ENCODE measurements around the gene NTMT1.
A peak's percentile ranks its signal among the peaks of the same experiment; 100 is the strongest.
"Not testable (repeated sequence)": the region's sequence is repeated elsewhere in the genome, so short reads cannot be mapped to it uniquely, and the experiment has no call there.

Gene NTMT1, protein sequence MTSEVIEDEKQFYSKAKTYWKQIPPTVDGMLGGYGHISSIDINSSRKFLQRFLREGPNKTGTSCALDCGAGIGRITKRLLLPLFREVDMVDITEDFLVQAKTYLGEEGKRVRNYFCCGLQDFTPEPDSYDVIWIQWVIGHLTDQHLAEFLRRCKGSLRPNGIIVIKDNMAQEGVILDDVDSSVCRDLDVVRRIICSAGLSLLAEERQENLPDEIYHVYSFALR

DNA sequence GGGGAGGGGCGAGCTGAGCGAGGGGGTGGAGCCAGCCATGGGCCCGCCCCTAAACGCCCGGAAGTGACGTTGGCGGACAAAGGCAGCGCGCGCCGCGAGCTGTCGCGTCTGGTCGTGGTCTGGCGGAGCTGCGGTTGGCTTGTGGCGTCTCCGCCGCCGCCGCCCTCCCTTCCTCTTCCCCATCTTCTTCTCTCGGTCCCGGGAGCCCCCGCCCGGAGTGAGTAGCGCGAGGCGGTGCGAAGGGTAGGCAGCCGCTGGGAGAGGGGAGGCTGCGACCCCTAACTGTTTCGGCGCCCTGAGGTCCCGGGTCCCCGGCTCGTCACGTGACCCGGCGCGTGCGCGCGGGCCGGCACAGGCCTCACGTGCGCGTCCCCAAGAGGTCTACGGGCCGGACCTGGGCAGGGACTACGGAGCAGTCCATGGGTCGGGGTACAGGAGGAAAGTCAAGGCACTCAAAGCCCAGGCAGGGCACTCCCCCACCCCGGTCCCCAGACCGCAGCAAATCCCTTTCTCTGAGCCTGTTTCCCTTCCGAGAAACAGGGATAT lies at the start of gene NTMT1:
Gene NTMT1, plus strand, starts transcription at position 85 of the 546 bp plus-strand sequence. CDS start 6,541 bp downstream, outside the sequence.
- peak; percentile 89 for DNase-seq

GRCh38 chr9:129576546-129577543 lies 49.1 kb upstream of the NTMT1 start:
- no peak for DNase-seq

- DNase-seq = no peak
Observed at GRCh38 chr9:129579294-129579693, 46.7 kb upstream of the NTMT1 start.

- no peak for DNase-seq
Observed at GRCh38 chr9:129580211-129580915, 45.6 kb upstream of the NTMT1 start.

- no peak for DNase-seq
Observed at GRCh38 chr9:129581505-129582189, 44.3 kb upstream of the NTMT1 start.

- no peak for DNase-seq
Observed at GRCh38 chr9:129582855-129583254, 43.1 kb upstream of the NTMT1 start.

DNA sequence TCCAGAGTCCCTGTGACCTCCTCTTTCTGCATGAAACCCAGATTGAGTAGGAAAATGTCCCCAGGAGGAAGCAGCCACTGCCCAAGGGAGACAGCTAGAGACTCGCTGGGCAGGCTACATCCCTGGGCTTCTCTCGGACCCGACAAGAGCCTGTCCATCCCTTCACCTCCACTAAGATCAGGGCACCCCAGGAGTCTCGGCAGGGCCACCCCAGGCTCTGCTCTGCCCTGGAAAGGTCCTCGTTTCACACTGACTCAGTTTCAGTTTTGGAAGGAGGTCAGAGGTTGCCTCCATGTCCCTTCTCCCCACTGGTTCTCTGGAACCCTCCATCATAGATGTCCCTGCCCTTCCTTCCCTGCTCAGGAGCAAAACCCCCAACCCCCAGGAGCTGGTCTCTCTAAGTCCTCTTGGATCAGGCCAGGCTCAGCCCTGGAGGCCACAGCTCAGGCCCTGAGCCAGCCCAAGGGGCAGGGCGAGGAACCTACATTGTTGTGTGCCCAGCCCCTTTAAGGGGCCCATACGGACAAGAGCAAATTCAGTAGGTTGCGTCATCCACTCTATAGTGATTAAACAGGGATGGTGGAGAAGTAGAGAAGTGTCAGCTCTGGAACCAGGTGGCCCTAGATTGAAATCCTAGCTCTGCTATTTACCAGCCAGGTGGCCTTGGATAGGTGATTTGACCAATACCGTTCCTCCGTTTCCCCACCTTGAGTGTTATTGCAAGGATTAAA lies 42.5 kb upstream of the NTMT1 start:
- peak; percentile 59 for DNase-seq

- peak; percentile 90 for DNase-seq
Observed at GRCh38 chr9:129584136-129584535, 41.8 kb upstream of the NTMT1 start.

- no peak for DNase-seq
Observed at GRCh38 chr9:129585352-129585751, 40.6 kb upstream of the NTMT1 start.

DNA sequence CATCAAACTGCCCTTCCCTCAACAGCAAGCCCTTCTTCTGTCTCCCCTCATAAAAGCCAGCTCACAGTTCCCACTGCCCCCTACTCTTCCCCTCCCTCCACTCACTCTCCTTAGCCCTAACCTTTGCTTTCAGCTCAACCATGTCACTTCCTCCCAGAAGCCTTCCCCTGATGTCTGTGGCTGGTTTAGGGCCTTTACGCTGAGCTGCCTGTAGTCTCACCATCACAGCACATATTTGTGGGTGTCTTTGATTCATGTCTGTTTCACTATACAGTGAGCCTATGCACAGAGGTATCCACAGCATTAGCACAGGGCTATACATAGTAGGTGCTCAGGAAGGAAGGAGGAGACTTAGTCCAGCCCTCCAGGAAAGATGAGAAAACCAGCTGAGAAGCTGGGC lies 39.7 kb upstream of the NTMT1 start:
- DNase-seq = no peak

DNA sequence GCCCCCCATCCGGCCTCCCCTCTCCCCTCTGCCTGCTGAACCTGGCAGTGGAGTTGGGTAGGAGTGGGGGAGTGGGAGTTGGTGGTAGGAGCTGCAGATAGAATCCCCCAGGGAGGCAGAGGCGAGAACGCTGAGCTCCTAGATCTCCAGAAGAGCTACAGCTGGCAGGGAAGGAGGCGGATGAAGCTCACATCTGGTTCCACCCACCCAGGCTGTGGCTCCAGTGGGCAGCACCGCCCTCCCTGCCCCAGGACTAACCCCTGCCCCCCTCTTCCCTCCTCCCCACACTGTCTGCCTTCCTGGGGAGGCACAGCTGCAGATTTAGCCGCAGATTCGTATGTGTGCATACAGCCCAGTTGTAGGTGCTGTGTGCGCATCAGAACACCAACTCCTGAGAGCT lies 39.3 kb upstream of the NTMT1 start:
- DNase-seq = no peak

GRCh38 chr9:129587487-129588262 lies 38.3 kb upstream of the NTMT1 start:
- DNase-seq = no peak

DNA sequence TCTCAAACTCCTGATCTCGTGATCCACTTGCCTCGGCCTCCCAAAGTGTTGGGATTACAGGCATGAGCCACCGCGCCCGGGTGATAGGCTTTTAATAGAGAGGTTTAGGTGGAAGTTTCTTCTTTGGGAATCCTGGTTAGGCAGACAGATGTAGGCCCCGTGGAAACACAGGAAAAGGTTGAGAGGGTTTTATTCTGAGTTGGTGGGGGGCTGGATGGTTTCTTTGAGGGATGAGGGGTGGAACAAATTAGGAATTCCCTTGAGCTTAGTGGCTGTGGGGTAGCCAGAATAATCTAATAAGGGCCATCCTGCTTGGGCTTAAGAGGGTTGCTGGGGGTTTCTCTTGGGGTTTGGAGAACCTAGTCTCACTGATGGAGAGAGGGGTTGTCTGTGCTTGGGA lies 35.5 kb upstream of the NTMT1 start:
- DNase-seq = no peak

DNA sequence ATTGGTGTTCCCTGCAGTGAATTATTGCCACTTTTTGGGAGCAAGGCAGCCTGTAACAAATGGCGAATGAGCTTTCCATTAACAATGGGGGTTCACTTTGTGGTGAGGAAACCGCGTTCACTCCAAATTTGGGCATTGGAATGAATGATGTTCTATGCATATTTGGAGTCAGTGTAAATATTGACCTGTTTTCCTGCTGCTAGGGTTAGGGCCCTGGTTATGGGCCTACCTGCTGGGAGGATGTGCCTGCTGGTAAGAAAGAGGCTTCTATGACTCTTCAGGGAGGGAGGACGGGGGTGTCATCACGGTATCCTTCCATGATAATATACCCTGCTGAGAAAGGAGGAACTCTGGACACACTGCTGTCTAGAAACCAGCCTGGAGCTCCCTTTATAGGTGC lies 34.0 kb upstream of the NTMT1 start:
- no peak for DNase-seq

GRCh38 chr9:129592790-129593189 lies 33.2 kb upstream of the NTMT1 start:
- not testable (repeated sequence) for DNase-seq

- DNase-seq = peak; percentile 44
Observed at GRCh38 chr9:129594632-129595031, 31.3 kb upstream of the NTMT1 start.

DNA sequence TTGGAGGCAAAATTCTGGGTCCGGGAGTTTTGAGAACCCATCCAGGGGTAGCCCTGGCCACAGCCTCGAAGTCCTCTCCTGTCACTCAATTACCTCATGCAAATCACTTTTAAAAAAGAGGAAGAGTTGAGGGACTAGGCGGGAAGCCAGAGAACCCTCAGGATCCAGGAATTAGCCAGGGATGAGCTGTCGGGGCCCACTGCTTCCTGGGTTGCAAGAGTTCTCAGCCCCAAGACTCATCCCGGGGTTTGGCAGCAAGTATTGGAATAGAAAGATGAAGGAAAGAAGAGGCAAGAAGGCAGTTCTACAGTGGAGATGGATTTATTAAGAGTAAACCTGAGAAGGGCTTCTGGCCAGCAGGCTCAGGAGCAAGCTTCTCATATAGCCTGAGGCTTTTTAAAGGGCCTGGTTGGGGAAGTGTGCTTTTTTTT lies 30.6 kb upstream of the NTMT1 start:
- peak; percentile 52 for DNase-seq

DNA sequence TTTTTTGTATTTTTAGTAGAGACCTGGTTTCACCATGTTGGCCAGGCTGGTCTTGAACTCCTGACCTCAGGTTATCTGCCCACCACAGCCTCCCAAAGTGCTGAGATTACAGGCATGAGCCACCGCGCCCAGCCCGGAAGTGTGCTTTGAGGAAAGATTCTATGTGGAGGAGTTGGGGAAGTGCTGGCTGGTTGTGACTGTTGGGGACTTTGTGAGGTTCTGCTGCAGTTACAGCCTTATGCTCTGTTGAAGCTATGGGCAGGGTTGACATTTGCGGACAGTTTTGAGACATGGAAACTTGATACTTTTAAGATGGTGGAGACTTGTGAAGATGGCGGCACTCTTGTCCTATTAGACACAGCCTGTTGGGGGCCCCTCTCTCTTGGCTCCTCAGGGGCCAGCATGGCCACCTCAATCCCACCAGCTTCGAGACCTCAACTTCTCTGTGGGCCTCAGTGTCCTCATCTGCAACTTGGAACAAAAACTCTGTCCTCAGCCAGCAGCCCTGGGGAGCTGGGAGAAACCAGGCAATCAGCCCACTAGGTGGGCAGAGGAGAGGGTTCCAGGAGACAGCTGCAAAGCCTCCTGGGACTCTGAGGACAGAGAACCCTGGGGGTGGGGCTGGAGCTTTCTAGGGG lies 29.9 kb upstream of the NTMT1 start:
- peak; percentile 88 for DNase-seq

- DNase-seq = no peak
Observed at GRCh38 chr9:129596541-129597331, 29.2 kb upstream of the NTMT1 start.

Data from OCI-M1 (cell line).